Neural crest cell (in vitro differentiated cells): ENCODE results near the gene MT1H. TPM values are rescaled to one million over a fixed set of nuclear protein-coding genes. Genes with fewer than 3 reads are reported as not detected.

Experiments used
- DNase-seq: peaks from one replicate; pipeline ENCODE4 v3.0.0; 2021; ENCODE audit warnings: low read depth, mixed read lengths, low spot score
- H3K27ac Mint-ChIP-seq: one replicate; pipeline ENCODE4 v1.8.0; 2021; ENCODE audit warnings: mild to moderate bottlenecking, mixed read lengths; ENCODE audit not compliant: unreplicated experiment
- H3K27me3 Mint-ChIP-seq: 2 replicates; pipeline ENCODE4 v1.8.0; 2021; ENCODE audit warnings: low read depth, mild to moderate bottlenecking, mixed read lengths
- H3K36me3 Mint-ChIP-seq: 2 replicates; pipeline ENCODE4 v1.8.0; 2021; ENCODE audit warnings: low read depth, mild to moderate bottlenecking, mixed read lengths
- H3K4me1 Mint-ChIP-seq: 2 replicates; pipeline ENCODE4 v1.8.0; 2021; ENCODE audit warnings: mixed read lengths
- H3K4me3 Mint-ChIP-seq: one replicate; pipeline ENCODE4 v1.8.0; 2021; ENCODE audit warnings: mild to moderate bottlenecking, mixed read lengths
- H3K9me3 Mint-ChIP-seq: 2 replicates; pipeline ENCODE4 v1.8.0; 2021; ENCODE audit warnings: mixed read lengths
- total RNA-seq: library from RNA; stranded (reverse); gene quantifications from 2 replicates; pipeline ENCODE4 v1.2.1, GENCODE V29; 2021
- TF ChIP-seq, protein P1 (sequence below): fragments of 200-600 bp; sonication (generic); conservative IDR thresholded peaks from 2 replicates; pipeline ENCODE4 v1.5.0; 2021; ENCODE audit warnings: antibody characterized with exemption, mild to moderate bottlenecking

Gene MT1H
- total RNA-seq, 1 donor from 2014 or later = not detected

DNA sequence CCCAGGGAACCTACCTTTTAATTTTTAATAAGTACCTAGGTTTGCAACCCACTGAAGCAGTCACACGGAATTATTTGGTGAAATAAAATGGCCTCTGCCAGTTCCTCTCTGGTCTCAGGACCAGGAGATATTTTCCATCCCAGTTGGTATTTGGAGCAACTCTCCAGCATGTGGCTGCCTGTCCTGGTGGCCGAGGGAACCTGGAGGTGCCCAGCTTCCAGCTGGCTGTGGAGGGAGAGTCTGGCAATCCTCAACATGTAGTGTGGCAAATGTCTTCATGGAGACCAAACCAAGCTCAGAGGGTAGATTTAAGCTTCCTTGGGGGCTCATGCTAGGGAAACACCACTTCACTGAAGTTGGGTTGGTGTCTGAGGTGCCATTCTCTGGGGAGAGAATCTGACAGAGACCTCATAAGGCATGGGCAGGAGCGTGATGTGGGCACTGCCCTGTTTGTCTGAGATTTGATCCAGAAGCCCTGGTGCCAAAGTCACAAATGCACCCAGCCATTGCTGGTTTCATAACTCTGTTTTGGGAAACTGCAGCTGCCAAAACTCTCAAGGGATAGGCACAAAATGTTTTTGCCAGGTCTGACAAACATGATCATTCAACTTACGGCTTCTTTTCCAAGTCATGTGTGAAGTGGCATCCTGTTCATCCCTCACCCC, 15.4 kb downstream of the MT1H start:
- Mint-ChIP-seq H3K36me3 (no peaks in the 10 kb centered on the region), H3K4me3 (no peak overlapping the region), H3K27me3 (peaks cover 6% of the 10 kb centered on the region), H3K27ac (no peak overlapping the region), H3K4me1 (peaks cover 17% of the 10 kb centered on the region), H3K9me3 (peaks cover 5% of the 10 kb centered on the region)
- TF ChIP-seq, protein P1, sequence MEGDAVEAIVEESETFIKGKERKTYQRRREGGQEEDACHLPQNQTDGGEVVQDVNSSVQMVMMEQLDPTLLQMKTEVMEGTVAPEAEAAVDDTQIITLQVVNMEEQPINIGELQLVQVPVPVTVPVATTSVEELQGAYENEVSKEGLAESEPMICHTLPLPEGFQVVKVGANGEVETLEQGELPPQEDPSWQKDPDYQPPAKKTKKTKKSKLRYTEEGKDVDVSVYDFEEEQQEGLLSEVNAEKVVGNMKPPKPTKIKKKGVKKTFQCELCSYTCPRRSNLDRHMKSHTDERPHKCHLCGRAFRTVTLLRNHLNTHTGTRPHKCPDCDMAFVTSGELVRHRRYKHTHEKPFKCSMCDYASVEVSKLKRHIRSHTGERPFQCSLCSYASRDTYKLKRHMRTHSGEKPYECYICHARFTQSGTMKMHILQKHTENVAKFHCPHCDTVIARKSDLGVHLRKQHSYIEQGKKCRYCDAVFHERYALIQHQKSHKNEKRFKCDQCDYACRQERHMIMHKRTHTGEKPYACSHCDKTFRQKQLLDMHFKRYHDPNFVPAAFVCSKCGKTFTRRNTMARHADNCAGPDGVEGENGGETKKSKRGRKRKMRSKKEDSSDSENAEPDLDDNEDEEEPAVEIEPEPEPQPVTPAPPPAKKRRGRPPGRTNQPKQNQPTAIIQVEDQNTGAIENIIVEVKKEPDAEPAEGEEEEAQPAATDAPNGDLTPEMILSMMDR = no peak
- DNase-seq = no peak

DNA sequence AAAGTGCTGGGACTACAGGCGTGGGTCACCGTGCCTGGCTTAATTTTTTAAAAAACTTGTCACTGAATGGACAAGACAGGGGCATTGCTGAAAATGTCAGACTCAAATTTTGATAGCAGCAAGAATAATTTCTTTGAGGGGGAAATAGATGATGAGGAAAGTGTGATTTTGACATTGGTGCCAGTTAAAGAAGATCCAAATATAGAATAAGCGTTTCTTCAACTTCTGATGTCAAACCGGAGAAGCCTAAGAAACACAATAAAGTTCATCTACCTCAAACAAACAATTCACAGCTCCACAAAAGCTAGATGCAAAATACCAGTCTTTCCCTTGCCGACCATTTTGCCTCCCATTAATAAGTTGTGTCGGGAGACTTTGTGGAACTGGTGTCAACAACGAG, 17.1 kb downstream of the MT1H start:
- Mint-ChIP-seq H3K9me3 (peaks cover 8% of the 10 kb centered on the region), H3K27ac (no peak overlapping the region), H3K36me3 (no peaks in the 10 kb centered on the region), H3K27me3 (peaks cover 10% of the 10 kb centered on the region), H3K4me3 (no peak overlapping the region), H3K4me1 (peaks cover 6% of the 10 kb centered on the region)
- TF ChIP-seq, protein P1 = no peak
- no peak for DNase-seq

DNA sequence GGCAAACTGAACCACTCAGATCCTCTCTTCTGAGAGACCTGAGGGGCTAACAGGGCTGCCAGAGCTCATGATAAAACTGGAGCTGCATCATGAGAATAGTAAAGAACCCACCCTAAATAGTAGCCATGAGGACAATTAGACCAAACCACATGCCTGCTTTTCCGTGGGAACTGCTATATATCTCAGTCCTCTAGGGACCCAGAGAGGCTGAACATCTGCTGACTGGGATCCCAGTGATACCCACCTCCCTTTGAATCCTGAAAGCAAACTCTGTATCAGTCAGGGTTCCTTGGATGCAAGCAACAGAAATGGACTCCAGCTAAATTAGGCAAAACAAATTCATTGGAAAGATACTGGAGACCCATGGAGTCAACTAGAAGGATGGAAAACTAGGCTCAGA, 19.1 kb downstream of the MT1H start:
- H3K4me3 Mint-ChIP-seq = no peak overlapping the region
- H3K27ac Mint-ChIP-seq = no peak overlapping the region
- TF ChIP-seq, protein P1 = no peak

DNA sequence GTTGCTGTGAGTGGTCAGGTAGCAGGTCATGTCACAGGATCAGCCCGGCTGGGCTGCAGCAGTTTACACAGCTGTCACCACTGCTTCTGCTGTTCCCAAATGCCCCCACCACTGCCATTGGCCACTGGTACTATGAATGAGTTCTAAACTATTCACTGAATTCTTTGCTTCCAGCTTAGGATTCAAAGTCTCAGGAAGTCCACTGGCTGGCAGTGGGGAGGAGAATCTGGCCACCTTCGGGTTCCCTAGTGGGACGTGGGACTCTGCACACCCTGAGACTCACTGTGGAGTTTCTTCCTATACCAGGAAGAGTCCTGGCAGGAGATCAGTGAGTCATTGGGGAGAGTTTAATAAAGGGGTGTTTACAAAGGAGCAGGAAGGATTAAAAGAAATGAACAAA, 19.6 kb downstream of the MT1H start:
- Mint-ChIP-seq H3K36me3 (no peaks in the 10 kb centered on the region), H3K27me3 (peaks cover 9% of the 10 kb centered on the region), H3K9me3 (peaks cover 8% of the 10 kb centered on the region), H3K27ac (no peak overlapping the region), H3K4me3 (no peak overlapping the region), H3K4me1 (peaks cover 3% of the 10 kb centered on the region)
- DNase-seq = no peak
- TF ChIP-seq, protein P1 = no peak

More for the DNA sequence above, 19.1 kb downstream of the MT1H start:
- no peak for DNase-seq
- Mint-ChIP-seq H3K4me1 (peaks cover 3% of the 10 kb centered on the region), H3K9me3 (peaks cover 8% of the 10 kb centered on the region), H3K36me3 (no peaks in the 10 kb centered on the region), H3K27me3 (peaks cover 9% of the 10 kb centered on the region)

DNA sequence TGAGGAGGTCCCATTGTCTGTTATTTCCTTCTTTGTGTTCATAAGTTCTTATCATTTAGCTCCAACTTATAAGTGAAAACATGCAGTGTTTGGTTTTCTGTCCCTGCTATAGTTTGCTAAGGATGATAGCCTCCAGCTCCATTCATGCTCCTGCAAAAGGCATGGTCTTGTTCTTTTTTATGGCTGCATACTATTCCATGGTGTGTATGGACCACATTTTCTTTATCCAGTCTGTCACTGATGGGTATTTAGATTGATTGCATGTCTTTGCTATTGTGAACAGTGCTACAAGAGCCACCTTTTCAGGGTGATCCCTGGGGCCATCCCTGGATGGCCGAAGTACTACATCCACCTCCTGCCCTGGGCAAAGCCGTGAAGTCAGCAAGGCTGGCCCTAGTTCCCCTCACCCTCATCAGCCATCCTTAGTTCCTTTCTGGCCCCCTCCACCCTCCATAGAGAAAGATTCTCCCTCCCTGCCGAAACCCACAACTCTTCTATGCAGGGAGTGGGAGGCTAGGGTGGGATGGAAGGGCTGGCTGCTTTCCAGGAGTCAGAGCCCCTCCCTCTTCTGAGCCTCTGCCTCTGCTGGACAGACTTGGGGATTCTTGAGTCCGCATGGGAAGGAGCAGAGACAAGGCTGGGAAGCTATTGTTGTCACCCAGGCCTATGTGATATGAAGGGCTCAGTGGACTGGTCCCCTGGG, 21.0 kb downstream of the MT1H start:
- Mint-ChIP-seq H3K27me3 (peaks cover 9% of the 10 kb centered on the region), H3K9me3 (peaks cover 8% of the 10 kb centered on the region), H3K27ac (no peak overlapping the region), H3K4me3 (no peak overlapping the region), H3K36me3 (no peaks in the 10 kb centered on the region), H3K4me1 (peaks cover 3% of the 10 kb centered on the region)
- TF ChIP-seq, protein P1 = no peak
- DNase-seq = no peak
